Bronchial smooth muscle cell (primary cell): ENCODE data around the gene EGFL7. TPM values are rescaled to one million over a fixed set of nuclear protein-coding genes. Genes with fewer than 3 reads are reported as not detected.

ENCODE experiments used
- total RNA-seq: library from RNA; depleted of rRNA; stranded (reverse); fragments of >200 nt; gene quantifications from 2 replicates; pipeline ENCODE4 v1.2.1, GENCODE V29; 2014

Gene EGFL7
- total RNA-seq = 6.1 and 8.7 TPM in 2 replicates

GRCh38 chr9:136662656-136663581 lies at the start of gene EGFL7:
EGFL7 (plus strand) TSS chr9:136662916; CDS start chr9:136668283, 5,367 bp downstream.

GRCh38 chr9:136686794-136687711 lies 24.3 kb downstream of the EGFL7 start, which contains the start of gene AGPAT2:
AGPAT2 (minus strand) TSS chr9:136687457; CDS start chr9:136687357, 100 bp downstream.

DNA sequence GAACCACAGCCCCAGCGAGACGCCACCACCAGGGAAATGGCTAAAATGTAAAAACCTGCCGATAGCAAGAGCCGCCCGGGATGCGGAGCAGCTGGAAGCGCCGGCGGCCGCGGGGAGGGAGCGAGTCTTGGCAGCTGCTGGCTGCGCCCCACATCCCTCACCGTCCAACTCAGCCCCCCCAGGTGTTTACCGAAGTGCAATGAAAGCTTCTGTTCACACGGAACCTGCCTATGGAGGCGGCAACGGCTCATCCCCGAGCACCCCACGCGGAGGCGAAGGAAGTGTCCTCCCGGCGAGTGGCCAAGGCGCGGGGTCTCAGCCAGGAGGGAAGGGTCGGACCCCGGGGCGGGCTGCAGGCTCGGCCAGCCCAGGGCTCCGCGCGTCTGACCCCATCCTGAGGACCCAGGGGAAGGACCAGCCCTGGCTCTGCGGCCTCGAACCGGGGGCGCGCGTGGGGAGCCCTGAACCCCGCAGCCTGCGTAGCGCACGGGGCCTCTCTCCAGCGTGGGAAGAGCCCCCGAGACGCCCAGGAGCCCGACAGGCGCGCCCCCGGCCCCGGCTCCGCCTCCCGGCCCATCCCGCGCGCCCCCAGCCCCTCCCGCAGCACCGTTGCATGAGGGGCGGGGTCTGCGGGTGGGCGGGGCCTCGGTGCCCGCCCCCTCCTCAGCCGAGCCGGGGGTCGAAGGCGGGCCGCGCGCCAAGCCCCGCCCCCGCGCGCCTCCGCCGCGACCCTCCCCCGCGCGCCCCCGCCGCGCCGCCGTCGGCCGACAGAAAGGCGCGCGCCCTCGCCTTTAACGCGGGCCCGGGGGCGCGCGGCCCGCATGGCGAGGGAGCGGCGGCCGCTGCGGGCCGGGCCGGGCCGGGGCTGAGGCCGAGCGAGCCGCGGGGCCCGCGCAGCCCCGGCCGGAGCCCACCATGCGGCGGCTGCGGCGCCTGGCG lies 49.3 kb downstream of the EGFL7 start, which contains the start of gene DIPK1B:
TSS of gene DIPK1B (plus strand) at position 822 of the 939 bp plus-strand sequence. CDS start at position 916, 94 bp downstream.

Other genes with a start within 250 kb of the EGFL7 start
- 4.5 and 4.6 TPM in 2 replicates for gene INPP5E, start 223.1 kb upstream of the EGFL7 start, total RNA-seq
- gene SEC16A, start 179.9 kb upstream of the EGFL7 start, total RNA-seq = 10.4 and 12.3 TPM in 2 replicates
- 11.8 and 17.3 TPM in 2 replicates for gene NOTCH1, start 116.9 kb upstream of the EGFL7 start, total RNA-seq
- 27.7 and 31.8 TPM in 2 replicates for gene AGPAT2, start 24.5 kb downstream of the EGFL7 start, total RNA-seq
- 0.69 and 1.1 TPM in 2 replicates for gene DIPK1B, start 49.7 kb downstream of the EGFL7 start, total RNA-seq
- 0.16 TPM in 1 of 2 replicates, not detected in the other for gene LCN10, start 80.0 kb downstream of the EGFL7 start, total RNA-seq
- not detected in 2 replicates for gene LCN6, start 85.6 kb downstream of the EGFL7 start, total RNA-seq
- gene LCN8, start 95.3 kb downstream of the EGFL7 start, total RNA-seq = not detected in 2 replicates
- not detected in 2 replicates for gene LCN15, start 101.6 kb downstream of the EGFL7 start, total RNA-seq
- 44.7 and 44.8 TPM in 2 replicates for gene TMEM141, start 128.4 kb downstream of the EGFL7 start, total RNA-seq
- gene CCDC183, start 133.4 kb downstream of the EGFL7 start, total RNA-seq = 0.32 and 0.43 TPM in 2 replicates
- gene RABL6, start 145.0 kb downstream of the EGFL7 start, total RNA-seq = 54.9 and 57.4 TPM in 2 replicates
- 0.95 and 1.5 TPM in 2 replicates for gene AJM1, start 179.6 kb downstream of the EGFL7 start, total RNA-seq
- gene PHPT1, start 186.5 kb downstream of the EGFL7 start, total RNA-seq = 177 and 292 TPM in 2 replicates
- gene MAMDC4, start 189.4 kb downstream of the EGFL7 start, total RNA-seq = 0.32 and 1.1 TPM in 2 replicates
- 386 and 552 TPM in 2 replicates for gene EDF1, start 203.4 kb downstream of the EGFL7 start, total RNA-seq
- 6.0 and 9.2 TPM in 2 replicates for gene TRAF2, start 223.6 kb downstream of the EGFL7 start, total RNA-seq